Muscle layer of colon (tissue), 2 donors: ENCODE measurements around the gene DFFB.

Source experiments
- H3K27ac ChIP-seq: one replicate; pipeline ENCODE4 v1.7.0; 2013; ENCODE audit warnings: low read depth, mild to moderate bottlenecking, low read length, moderate library complexity
- H3K27me3 ChIP-seq, 2 donors: one replicate each; pipeline ENCODE4 v1.7.0; 2013; ENCODE audit warnings: low read length in 2 of 2, mild to moderate bottlenecking in 2 of 2; ENCODE audit not compliant: insufficient read depth in 2 of 2, control insufficient read depth in 1 of 2
- H3K36me3 ChIP-seq: one replicate; pipeline ENCODE4 v1.7.0; 2013; ENCODE audit warnings: mild to moderate bottlenecking, low read length; ENCODE audit not compliant: insufficient read depth
- H3K4me1 ChIP-seq: one replicate; pipeline ENCODE4 v1.7.0; 2013; ENCODE audit warnings: mild to moderate bottlenecking, low read length; ENCODE audit not compliant: insufficient read depth
- H3K4me3 ChIP-seq, 2 donors: one replicate each; pipeline ENCODE4 v1.7.0; 2013; ENCODE audit warnings: low read length in 2 of 2, low read depth in 1 of 2, mild to moderate bottlenecking in 1 of 2, moderate library complexity in 1 of 2
- H3K9ac ChIP-seq: one replicate; pipeline ENCODE4 v1.7.0; 2013; ENCODE audit warnings: low read length
- H3K9me3 ChIP-seq: one replicate; pipeline ENCODE4 v1.7.0; 2013; ENCODE audit warnings: mild to moderate bottlenecking, low read length
- donor health status: abdominal sarcoma.
- donor health status: Adenocarcinoma of cecum.

The DFFB gene

GRCh38 chr1:3906672-3907020 lies 49.4 kb downstream of the DFFB start:
- H3K27ac ChIP-seq, result no peak overlapping the region
- no peaks in the 10 kb centered on the region for H3K36me3 ChIP-seq
- peaks cover 0 to 17% of the 10 kb centered on the region in 2 donors for H3K27me3 ChIP-seq
- H3K4me1 ChIP-seq, result no peaks in the 10 kb centered on the region
- H3K9me3 ChIP-seq, result no peaks in the 10 kb centered on the region
- no peak overlapping the region for H3K9ac ChIP-seq
- H3K4me3 ChIP-seq, result no peak overlapping the region

- Histone ChIP-seq H3K27me3 (peaks cover 0 to 17% of the 10 kb centered on the region in 2 donors), H3K27ac (no peak overlapping the region), H3K4me1 (no peaks in the 10 kb centered on the region), H3K4me3 (no peak overlapping the region), H3K9me3 (no peaks in the 10 kb centered on the region), H3K9ac (no peak overlapping the region), H3K36me3 (no peaks in the 10 kb centered on the region)
Observed at GRCh38 chr1:3907031-3907534, 49.8 kb downstream of the DFFB start.

DNA sequence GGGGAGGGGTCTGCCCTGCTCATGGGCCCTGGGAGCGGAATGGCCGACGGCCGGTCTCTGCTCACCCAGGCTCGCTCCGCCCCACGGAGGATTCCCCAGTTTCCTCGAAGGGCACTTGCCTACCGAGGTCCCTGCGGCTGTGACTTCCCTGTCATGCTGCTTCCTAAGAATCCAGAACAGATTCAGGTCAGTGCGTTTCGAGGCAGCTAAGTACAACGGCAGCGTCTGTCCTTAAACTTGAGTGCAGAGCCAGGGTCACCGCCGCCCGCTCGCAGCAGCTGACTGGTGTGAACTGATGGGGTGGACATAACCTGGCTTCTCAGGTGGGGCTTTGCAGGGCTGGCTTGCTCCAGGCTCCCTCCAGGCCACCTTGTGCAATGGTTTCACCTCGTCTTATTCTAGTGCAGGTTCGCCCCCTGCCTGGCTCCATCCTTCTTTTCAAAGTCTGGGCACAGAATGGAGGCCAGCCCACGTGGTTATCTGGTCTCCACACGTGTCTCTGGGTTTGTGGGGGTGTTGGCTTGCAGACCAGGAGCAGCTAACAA lies 50.4 kb downstream of the DFFB start:
- peaks cover 0 to 17% of the 10 kb centered on the region in 2 donors for H3K27me3 ChIP-seq
- no peaks in the 10 kb centered on the region for H3K36me3 ChIP-seq
- no peaks in the 10 kb centered on the region for H3K4me1 ChIP-seq
- no peaks in the 10 kb centered on the region for H3K9me3 ChIP-seq
- no peak overlapping the region for H3K4me3 ChIP-seq
- H3K27ac ChIP-seq, result no peak overlapping the region
- H3K9ac ChIP-seq, result no peak overlapping the region

DNA sequence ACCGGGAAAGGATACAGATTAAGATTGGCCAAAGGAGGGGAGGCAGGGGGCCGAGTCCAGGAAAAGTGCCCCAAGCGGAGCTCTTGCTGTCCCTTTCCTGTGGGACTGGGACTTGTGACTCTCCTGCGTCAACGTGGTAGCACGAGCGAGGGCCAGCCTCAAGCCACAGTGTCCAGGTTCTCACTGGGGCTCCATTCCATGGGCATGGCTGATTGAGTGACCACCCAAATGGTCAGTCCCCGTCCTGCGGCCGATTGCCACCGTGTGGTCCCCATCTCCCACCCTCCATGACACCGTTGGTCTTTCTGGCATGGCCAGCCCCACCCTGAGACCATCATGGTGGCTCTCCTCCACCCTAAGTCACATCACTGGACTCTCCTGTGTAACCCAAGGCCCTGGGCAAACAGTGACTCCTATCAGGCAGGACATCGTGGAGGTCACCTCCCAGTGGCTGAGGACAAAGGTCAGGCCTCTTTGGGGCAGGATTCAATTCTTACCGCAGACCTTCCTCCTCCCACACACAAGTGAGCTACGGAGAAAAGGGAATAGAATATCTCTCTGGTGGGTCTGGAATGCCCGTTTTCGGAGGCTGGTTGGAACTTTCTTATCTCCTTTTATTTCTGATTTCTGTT lies 51.7 kb downstream of the DFFB start:
- no peaks in the 10 kb centered on the region for H3K4me1 ChIP-seq
- no peaks in the 10 kb centered on the region for H3K36me3 ChIP-seq
- H3K4me3 ChIP-seq, result no peak overlapping the region
- H3K27ac ChIP-seq, result no peak overlapping the region
- H3K27me3 ChIP-seq, result peaks cover 0 to 12% of the 10 kb centered on the region in 2 donors
- H3K9me3 ChIP-seq, result no peaks in the 10 kb centered on the region
- no peak overlapping the region for H3K9ac ChIP-seq

- Histone ChIP-seq H3K9me3 (no peaks in the 10 kb centered on the region), H3K27me3 (peaks cover 0 to 12% of the 10 kb centered on the region in 2 donors), H3K27ac (no peak overlapping the region), H3K36me3 (no peaks in the 10 kb centered on the region), H3K4me1 (no peaks in the 10 kb centered on the region), H3K4me3 (no peak overlapping the region), H3K9ac (no peak overlapping the region)
Observed at GRCh38 chr1:3909615-3910014, 52.3 kb downstream of the DFFB start.

DNA sequence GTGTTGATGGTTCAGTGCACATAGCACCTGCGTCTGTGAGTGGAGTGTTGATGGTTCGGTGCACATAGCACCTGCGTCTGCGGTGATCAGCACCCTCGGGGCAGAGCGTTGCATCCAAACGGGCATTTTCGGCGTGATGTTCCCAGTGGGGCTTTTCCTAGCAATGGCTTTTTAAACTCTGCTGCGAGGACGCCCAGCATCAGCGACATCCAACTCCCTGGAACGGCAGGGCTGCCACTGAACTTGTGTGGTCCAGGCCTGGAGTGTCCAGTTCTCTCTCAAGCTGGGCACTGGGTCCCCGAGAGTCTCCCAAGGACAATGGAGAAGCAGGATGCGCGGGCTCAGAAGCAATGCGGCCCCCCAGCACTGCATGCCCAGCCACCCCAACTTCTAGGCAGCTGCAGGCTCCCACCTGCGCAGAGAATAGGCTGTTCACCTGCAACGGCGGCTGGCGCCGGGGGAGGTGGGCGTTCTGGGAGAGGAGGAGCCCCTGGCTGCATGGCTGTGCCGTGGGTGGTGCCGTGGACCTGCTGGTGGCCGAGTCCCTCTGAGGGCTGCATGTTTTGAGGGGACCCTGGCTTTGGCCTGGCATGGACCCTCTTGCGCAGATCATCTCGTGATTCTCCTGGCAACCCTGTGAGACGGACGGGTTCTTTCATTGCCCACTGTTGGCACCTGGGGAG lies 52.9 kb downstream of the DFFB start:
- peaks cover 0 to 14% of the 10 kb centered on the region in 2 donors for H3K27me3 ChIP-seq
- no peak overlapping the region for H3K9ac ChIP-seq
- no peak overlapping the region for H3K4me3 ChIP-seq
- no peak overlapping the region for H3K27ac ChIP-seq
- H3K4me1 ChIP-seq, result no peaks in the 10 kb centered on the region
- H3K36me3 ChIP-seq, result no peaks in the 10 kb centered on the region
- H3K9me3 ChIP-seq, result no peaks in the 10 kb centered on the region

DNA sequence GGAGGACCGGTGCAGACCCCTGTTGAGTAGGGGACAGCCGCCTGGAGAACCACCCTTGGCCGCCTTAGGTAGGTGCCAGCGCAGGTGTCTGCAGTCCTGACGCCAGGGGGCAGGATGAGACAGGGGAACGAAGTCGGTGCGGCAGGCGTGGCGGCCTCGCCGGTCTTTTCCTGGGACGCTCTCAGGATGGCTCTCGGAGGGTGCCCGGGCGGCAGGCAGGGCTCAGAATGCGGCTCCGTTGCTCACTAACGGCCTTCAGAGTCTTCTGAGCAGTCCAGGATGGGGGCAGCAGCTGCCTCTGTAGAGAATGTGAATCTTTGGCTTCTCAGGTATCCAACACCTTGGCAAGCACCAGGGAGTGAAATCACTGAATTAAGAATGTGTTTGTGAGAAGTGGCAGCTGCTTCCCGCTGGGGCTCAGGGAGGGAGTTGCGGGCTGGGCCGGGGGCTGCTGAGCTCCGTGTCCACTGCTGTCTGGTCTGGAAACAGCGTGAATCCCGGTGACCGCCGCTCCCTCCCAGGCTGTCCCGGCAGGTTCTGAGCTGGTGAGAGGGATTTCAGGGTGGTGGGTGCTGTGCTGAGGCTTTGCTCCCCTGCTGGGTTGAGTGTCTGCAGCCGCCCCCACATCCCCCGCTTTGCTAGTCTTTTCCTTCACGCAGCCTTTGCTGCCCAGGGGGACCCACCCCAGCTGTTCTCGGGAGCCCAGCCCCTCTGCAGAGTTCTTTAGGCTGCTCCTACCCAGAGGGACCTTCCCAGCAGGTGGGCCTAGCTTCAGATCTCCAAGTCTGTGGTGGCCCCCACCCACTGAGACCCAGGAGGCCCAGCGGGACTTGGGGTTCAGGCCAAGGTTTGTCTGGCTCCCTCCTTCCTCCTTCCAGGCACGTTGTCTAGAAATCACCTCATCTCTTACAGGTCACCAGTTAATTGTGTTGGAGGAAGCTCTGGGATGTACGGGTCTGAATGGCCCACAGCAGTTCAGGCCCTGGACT lies 53.9 kb downstream of the DFFB start:
- H3K9ac ChIP-seq, result no peak overlapping the region
- H3K4me3 ChIP-seq, result no peak overlapping the region
- peaks cover 0 to 20% of the 10 kb centered on the region in 2 donors for H3K27me3 ChIP-seq
- no peaks in the 10 kb centered on the region for H3K4me1 ChIP-seq
- H3K9me3 ChIP-seq, result no peaks in the 10 kb centered on the region
- H3K36me3 ChIP-seq, result no peaks in the 10 kb centered on the region
- no peak overlapping the region for H3K27ac ChIP-seq

DNA sequence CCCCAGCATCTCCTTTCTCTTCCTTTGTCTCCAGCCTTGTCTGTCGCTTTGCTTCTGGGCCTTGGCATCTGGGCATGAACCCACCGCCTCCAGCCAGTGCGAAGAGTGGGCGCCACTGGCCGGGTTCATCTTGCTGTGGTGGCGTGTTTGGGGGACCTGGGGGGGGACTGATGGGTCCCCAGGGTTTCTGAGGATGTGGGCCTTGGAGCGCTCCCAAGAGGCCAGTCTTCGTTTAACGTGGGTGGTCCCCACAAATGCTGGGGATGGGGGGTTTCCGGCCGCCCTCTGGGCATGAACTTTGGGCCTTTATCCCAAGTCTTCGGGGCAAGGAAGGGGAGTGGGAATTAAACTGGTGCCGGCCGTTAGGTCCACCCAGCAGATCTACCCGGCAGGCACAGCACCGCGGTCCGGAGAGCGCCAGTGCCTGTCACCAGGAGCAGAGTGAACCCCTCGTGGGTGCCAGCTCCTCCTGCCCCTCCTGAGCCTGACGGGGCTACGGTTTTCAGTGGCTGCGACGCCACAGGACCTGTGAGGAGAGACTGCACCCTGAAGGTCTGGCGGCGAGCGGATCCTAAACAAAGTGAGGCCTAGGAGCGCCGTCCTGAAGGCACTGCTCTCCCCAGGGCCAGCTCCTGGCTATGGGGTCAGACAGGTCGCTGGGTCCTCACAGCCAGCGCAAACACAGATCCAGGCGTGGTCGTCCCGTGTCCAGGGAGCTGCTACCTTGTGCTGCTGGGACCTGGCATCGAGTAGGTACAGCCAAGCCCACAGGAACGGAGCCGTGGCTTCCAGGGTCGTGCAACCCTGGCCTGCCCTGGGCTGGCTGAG lies 54.9 kb downstream of the DFFB start:
- H3K27me3 ChIP-seq, result peaks cover 0 to 20% of the 10 kb centered on the region in 2 donors
- no peak overlapping the region for H3K9ac ChIP-seq
- H3K36me3 ChIP-seq, result no peaks in the 10 kb centered on the region
- H3K9me3 ChIP-seq, result no peaks in the 10 kb centered on the region
- no peak overlapping the region for H3K4me3 ChIP-seq
- H3K27ac ChIP-seq, result no peak overlapping the region
- H3K4me1 ChIP-seq, result no peaks in the 10 kb centered on the region

- no peak overlapping the region for H3K4me3 ChIP-seq
- no peak overlapping the region for H3K9ac ChIP-seq
- no peak overlapping the region for H3K27ac ChIP-seq
- no peaks in the 10 kb centered on the region for H3K9me3 ChIP-seq
- no peaks in the 10 kb centered on the region for H3K36me3 ChIP-seq
- peaks cover 0 to 20% of the 10 kb centered on the region in 2 donors for H3K27me3 ChIP-seq
- no peaks in the 10 kb centered on the region for H3K4me1 ChIP-seq
Observed at GRCh38 chr1:3912809-3913685, 55.8 kb downstream of the DFFB start.

DNA sequence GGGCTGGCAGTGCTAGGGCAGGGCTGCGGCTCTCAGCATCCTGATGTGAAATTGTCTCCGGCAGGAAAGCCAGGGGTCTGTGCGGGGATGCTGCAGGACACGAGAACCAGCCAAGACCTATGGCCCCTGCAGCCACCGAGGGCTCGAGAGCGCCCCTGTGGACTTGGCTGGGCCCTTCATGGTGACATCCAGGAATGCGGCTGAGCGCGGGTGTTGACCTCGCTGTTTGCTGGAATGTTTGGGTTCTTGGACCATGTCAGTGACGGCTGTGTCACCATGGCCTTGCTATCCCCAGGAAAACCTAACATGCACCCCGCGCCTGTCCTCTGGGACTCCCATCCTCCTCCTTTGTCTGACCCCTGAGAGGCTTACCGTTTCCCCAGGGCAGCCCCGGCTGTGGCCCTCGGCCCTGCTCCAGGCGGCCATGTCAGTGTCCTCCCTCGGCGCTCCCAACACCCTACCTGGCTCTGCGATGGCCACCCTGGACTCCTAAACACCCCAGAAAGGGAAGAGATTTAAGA lies 57.1 kb downstream of the DFFB start:
- Histone ChIP-seq H3K27ac (no peak overlapping the region), H3K4me1 (no peaks in the 10 kb centered on the region), H3K4me3 (no peak overlapping the region), H3K27me3 (peaks cover 0 to 20% of the 10 kb centered on the region in 2 donors), H3K9me3 (no peaks in the 10 kb centered on the region), H3K36me3 (no peaks in the 10 kb centered on the region), H3K9ac (no peak overlapping the region)
